GM19468 (cell line): Measurements from ENCODE around the gene AMIGO3.
"Not testable (repeated sequence)": the region's sequence is repeated elsewhere in the genome, so short reads cannot be mapped to it uniquely, and the experiment has no call there.

ENCODE experiments used
- ATAC-seq: cut with Tn5 transposase; IDR thresholded peaks from one replicate; pipeline ENCODE4 v1.9.1; 2021; ENCODE audit warnings: mild to moderate bottlenecking, moderate library complexity, moderate number of reproducible peaks; ENCODE audit not compliant: unreplicated experiment; ENCODE audit errors: extremely low read depth

Gene AMIGO3, protein sequence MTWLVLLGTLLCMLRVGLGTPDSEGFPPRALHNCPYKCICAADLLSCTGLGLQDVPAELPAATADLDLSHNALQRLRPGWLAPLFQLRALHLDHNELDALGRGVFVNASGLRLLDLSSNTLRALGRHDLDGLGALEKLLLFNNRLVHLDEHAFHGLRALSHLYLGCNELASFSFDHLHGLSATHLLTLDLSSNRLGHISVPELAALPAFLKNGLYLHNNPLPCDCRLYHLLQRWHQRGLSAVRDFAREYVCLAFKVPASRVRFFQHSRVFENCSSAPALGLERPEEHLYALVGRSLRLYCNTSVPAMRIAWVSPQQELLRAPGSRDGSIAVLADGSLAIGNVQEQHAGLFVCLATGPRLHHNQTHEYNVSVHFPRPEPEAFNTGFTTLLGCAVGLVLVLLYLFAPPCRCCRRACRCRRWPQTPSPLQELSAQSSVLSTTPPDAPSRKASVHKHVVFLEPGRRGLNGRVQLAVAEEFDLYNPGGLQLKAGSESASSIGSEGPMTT

DNA sequence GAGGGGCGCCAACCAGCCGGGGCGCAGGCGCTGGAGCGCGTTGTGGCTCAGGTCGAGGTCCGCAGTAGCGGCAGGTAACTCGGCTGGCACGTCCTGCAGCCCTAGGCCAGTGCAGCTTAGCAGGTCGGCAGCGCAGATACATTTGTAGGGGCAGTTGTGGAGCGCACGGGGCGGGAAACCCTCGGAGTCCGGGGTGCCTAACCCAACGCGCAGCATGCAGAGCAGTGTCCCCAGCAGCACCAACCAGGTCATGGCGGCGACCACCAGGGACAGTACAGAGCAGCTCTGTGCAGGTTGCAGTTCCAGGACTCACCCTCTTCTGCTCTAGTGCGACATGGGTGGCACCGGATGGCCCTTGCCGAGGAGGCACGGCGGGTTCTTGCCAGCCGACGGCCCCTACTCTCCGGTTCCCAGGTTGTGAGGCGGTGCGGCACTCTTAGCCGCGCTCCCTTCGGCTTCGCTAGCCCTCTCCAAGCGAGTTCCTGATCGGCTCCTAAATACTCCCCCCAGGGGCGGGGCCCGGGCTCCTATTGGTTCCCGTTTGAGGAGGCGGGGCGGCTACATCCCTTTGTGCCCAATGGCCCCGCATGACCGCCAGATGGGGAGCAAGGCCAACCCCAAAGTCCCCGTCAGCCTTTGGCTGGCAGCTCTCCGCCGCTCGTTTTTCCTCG, at the start of gene AMIGO3:
TSS of gene AMIGO3 (minus strand) at position 471 of the 671 bp plus-strand sequence. CDS start at position 252, 219 bp downstream.
- ATAC-seq = peak; percentile 39

DNA sequence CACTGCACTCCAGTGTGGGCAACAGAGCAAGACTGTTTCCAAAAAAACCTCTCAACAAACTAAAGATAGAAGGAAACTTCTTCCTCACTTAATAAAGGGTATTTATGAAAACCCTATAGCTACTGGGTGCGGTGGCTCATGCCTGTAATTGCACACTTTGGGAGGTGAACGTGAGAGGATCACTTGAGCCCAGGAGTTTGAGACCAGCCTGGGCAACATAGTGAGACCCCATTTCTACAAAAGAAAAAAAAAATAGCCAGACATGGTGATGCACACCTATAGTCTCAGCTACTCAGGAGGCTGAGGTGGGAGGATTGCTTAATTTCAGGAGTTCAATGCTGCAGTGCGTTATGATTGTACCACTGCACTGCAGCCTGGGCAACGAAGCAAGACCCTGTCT, 44.5 kb upstream of the AMIGO3 start:
- ATAC-seq = no peak

DNA sequence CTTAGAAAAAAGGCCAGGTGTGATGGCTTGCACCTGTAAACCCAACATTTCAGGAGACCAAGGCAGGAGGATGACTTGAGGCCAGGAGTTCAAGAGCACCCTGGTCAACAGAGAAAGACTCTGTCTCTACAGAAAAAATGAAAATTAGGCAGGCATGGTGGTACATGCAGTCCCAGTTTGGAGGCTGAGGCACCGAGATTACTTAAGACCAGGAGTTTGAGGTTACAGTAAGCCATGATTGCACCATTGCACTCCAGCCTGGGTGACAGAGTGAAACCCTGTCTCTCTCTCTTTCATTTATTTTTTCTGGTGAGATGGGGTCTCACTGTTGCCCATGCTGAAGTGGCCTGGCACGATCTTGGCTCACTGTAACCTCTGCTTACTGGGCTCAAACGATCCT, 42.2 kb upstream of the AMIGO3 start:
- ATAC-seq = no peak

DNA sequence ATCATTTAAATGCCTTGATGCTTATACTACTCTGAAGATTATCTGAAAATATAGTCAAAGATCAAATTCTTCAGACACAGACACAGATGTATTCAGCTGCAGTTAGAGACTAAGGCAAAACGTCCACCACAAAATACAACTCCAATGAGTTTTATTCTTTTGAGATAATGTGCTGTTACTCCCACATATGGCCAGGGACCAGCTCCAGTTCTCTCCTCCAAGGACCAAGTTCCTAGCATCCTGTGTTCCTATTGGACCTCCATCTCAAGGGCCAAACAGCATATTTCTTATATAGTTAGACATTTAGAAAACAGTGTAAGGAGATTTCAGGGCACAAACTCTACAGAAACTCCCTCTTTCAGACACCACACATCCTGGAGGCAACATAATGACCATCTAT, 39.7 kb upstream of the AMIGO3 start:
- ATAC-seq = no peak

DNA sequence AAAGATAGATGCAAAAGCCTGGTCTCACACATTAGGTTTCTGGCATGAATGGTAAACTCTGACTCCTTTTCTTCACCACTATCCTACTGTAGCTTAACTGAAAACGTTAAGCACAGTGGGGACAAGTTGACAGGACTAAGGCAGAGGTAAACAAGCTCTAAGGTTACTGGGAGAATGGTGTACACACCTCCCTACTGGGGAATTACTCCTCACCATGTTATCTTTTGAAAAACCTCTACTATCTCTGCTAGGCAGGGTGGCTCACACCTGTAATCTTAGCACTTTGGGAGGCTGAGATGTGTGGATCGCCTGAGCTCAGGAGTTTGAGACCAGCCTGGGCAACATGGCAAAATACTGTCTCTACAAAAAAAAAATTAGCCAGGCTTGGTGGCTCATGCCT, 37.7 kb upstream of the AMIGO3 start:
- no peak for ATAC-seq

DNA sequence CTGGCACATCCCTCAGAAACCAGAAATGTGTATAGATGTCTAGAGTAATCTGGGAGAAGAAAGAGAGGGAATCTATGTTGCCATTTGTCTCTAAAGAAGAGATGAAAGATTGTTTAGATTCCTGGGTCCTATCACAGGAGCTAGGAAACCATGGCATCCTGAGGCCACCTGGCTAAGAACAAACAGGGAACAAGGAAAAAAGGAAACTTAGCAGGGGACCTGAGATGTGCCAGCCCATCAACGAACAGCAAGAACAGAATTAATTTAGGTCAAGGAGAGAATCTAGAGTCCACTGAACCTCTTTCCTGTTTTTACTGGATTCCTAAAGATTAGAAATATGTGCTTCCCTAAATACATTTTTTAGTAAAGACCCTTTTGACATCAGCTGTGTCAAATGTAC, 36.6 kb upstream of the AMIGO3 start:
- ATAC-seq = no peak

DNA sequence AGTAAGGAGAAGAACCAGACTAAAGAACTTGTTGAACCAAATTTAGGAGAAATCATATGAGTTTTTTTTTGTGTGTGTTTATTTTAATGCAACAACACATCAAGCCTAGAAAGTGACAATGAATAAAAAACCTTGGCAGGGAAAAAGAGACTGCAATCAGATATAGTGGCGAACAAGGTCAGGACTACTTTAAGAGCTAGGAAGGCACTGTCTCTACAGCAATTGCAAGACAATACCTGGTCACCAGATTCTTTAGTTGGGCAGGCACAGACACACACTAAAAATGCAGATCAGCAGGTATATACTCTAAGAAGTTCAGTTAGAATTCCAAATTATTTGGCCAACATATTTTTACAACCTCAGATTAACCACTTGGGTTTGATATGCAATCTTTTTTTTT, 35.1 kb upstream of the AMIGO3 start:
- ATAC-seq = no peak

DNA sequence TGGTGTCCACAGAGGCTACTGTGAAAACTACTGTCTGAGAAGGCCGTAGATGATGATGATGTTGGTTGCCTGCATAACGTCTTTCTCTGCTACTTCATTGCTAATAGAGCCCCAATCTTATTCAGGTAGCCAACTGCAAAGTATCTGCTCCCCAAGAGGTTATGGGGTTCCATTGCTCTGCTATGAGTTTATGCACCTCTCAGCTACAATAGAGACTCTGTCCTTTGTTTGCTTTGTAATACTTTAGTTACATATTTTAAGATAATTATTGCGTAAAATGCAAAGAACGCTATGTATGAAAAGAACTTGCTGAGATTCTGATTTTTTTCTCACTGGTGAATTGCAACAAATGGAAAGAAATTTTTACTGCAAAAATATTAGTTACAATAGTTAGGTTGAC, 32.0 kb upstream of the AMIGO3 start:
- no peak for ATAC-seq

DNA sequence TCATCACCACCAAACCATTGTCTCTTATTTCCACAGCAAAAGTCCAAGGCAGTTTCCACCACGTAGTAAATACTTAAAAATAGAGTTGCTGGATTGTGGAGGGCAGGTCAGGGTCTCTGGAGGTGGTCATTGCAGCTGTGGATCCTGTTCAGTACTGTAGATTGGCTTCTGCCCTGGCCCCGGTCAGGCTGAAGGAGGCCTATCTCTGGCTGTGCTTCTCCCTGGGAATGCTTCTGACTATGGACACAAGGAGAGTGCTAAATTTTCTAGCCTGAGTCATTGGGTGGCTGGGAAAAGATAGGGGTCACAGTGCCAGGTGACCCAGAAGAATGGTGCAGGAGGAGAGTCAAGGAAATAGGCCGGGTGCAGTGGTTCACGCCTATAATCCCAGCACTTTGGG, 30.6 kb upstream of the AMIGO3 start:
- ATAC-seq = no peak

DNA sequence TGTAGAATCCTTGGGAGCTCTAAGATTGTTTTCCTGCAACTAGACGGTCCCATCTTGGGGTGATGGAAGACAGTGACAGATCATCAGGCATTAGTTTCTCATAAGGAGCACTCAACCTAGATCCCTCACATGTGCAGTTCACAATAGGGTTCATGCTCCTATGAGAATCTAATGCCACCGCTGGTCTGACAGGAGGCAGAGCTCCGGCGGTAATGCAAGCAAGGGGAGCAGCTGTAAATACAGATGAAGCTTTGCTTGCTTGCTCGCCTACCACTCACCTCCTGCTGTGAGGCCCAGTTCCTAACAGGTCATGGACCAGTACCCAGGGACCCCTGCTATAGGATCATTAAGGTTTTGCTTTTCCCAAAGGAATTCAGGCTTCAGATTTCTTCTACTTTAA, 29.4 kb upstream of the AMIGO3 start:
- ATAC-seq = not testable (repeated sequence)

DNA sequence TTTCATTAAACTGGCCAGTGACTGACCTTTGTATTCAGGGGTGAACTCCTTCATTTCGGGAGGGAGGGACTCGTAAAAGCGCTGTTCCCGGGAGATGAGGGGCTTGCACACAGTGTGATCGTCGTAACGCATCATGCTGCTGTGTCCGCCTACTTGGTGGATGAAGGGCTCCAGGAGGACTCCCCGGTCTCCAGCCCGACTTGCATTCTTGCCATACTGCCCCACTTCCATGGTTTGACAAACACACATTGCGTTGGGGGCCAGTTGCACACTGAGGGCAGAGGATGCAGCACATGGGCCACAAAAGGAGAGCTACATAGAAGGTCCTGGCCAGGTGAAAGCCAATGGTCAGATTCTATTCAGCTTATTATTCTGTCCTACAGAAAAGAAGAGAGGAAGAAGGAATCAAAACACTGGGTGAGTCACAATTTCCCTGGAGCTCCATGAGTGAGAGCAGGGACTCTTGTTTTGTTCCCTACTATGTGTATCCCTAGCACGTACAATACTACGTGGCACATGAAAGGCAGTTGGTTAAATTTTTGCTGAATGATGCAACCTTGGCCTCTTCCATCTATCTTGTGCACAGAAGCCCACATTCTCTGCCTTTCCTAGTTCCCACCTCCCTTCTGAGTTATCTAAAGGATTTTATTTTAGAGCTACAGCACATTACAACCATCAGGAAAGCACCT, 28.5 kb upstream of the AMIGO3 start:
- ATAC-seq = no peak

DNA sequence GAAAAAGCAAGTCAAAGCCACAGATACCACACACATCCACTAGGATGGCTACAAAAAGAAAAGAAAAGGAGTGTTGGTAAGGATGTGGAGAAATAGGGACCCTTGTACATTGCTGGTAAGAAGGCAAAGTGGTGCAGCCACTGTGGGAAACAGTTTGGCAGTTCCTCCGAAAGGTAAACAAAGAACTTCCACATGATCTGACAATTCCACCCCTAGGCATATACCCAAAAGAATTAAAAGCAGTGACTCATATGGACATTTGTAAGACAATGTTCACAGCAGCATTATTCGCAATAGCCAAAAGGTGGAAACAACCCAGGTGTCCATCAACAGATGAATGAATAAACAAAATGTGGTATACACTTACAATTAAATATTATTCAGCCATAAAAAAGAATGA, 26.5 kb upstream of the AMIGO3 start:
- no peak for ATAC-seq

DNA sequence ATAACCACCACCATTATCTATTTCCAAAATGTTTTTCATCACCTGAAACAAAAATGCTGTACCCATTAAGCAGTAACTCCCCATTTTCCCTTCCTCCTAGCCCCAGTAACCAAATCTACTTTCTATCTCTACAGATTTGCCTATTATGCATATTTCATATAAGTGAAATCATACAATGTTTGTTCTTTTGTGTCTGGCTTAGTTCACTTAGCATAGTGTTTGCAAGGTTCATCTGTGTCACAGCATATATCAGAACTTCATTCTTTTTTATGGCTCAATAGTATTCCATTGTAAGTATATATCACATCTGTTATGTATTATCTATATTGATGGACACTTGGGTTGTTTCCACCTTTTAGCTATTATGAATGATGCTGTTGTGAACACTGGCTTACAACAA, 20.9 kb upstream of the AMIGO3 start:
- ATAC-seq = no peak

DNA sequence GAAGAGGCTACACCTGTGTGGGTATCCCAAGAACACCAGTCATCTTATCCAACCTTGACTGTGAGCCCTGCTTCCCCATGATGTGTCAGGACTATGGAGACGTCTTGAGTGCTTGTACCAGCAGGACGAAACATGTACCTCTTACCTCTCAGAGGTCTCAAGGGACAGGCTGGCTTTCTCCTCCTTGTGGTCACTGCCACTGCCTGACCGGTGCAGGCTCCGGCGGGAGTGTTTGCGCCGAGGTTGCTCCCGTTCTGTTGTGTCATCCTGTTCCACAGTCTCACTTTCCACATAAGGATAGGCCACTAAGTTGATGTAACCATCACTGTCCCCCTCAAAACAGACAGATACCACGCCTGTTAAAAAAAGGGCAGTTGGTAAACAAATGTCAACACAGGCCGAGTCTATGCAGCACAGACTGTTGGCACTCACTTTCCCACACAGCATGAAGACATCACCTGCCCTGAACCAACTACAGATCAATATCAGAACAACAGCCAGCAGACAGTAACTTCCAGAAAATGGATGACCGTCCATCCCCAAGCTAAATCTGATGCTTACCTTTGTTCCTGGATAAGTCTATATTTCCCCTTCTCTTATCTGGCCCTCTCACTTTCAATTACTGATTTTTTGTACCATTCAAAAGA, 18.7 kb upstream of the AMIGO3 start:
- ATAC-seq = no peak

DNA sequence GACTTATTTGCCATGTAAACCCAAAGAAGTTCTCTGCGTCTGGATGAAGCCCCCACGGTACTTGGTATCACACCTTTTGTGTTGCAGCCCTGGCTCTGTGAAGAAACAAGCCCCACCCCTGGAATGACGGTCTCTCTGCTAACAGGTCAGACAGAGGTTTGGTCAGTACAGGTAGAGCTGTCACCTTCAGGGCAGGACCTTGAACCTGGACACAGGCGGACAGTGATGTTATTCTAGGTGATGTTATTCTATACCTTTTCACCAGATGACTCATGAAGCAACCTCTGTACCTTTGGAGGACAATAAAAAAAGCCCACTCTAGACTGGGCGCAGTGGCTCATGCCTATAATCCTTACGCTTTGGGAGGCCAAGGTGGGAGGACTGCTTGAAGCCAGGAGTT, 15.3 kb upstream of the AMIGO3 start:
- no peak for ATAC-seq

DNA sequence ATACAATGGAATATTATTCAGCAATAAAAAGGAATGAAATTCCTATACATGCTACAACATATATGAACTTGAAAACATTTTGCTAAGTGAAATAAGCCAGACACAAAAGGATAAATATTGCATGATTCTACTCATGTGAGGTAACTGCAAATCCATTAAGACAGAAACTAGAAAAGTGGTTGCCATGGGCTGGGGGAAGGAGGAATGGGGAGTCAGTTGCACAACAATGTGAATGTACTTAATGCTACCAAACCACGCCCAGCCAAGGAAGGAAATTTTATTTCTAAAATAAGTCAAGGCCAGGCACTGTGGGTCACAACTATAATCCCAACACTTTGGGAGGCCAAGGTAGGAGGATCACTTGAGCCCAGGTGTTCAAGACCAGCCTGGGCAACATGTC, 14.1 kb upstream of the AMIGO3 start:
- ATAC-seq = no peak

DNA sequence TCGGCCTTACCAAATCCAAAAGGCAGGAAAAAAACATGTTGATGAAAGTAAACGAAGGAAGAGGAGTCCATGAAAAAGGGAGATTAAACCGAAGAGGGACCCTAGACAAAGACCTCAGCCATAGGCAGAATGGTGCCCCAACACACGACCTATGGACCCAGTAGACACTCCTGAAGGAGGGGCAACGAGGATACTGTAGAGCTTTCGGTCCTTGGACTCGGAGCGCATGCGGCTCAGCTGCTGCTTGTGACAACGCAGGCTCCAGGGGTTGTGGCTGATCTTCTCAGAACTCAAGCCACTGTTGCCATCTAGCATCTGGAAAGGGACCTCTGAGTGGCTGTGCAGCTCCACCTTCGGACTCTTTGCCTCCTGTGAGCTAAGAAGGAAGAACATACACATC, 13.1 kb upstream of the AMIGO3 start:
- ATAC-seq = no peak

DNA sequence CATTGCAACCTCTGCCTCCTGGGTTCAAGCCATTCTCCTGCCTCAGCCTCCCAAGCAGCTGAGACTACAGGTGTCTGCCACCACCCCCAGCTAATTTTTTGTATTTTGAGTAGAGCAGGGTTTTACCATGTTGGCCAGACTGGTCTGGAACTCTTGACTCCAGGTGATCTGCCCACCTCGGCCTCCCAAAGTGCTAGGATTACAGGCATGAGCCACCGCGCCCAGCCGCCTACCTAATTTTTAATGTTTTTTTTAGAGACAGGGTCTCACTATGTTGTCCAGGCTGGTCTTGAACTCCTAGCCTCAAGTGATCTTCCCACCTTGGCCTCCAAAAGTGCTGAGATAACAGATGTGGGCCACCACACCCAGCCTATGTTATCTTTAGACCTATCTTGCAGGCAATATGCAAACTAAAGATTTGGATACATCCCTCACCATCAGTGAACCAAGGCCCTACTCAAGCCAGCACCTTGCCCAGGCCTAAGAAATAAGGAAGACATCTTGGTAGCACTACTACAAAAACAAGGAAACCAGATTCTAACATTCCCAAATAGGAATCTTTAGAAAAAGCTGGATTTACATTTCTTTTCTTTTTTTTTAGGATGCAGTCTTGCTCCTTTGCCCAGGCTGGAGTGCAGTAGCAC, 10.6 kb upstream of the AMIGO3 start:
- no peak for ATAC-seq

DNA sequence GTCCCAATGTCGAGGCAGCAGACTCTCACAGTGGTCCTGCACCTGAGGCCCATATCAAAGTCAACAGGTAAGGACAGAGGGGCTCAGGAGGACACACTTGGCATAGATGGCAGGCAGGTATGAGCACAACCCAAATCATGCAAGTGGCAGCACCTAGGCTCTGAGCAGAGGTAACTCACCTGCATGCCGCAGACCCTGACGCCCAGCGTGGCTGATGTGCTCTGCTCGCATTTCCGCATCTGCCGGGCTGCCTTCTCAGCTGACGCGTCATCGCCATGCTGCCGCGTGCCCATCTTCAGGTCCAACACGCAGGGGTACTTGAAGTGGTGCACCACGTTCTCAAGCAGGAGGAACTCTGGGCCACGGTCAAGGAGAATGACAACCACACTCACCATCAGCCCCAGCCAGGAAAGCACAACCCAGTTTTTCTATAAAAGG, 8.5 kb upstream of the AMIGO3 start:
- no peak for ATAC-seq
